Activated naive CD8-positive, alpha-beta T cell treated with anti-CD3 and anti-CD28 coated beads, Interleukin-2, amount 50 U/mL, for 24 hours (primary cell): Measurements from ENCODE around the gene EXD3.

Experiments
- ATAC-seq: fragments of 150-1000 bp; cut with Tn5 transposase; one replicate; pipeline ENCODE4 v1.10.0; 2021
- DNase-seq: peaks from one replicate; pipeline ENCODE4 v3.0.0; 2021
- H3K27ac Mint-ChIP-seq: one replicate; pipeline ENCODE4 v1.8.0; 2021; ENCODE audit warnings: mild to moderate bottlenecking, mixed read lengths
- H3K27me3 Mint-ChIP-seq: one replicate; pipeline ENCODE4 v1.8.0; 2021; ENCODE audit warnings: mixed read lengths
- H3K36me3 Mint-ChIP-seq: one replicate; pipeline ENCODE4 v1.8.0; 2021; ENCODE audit warnings: low read depth, mixed read lengths
- H3K4me1 Mint-ChIP-seq: one replicate; pipeline ENCODE4 v1.8.0; 2021; ENCODE audit warnings: mixed read lengths
- H3K4me3 Mint-ChIP-seq: one replicate; pipeline ENCODE4 v1.8.0; 2021; ENCODE audit warnings: mild to moderate bottlenecking, moderate library complexity, mixed read lengths
- H3K9me3 Mint-ChIP-seq: one replicate; pipeline ENCODE4 v1.8.0; 2021; ENCODE audit warnings: mixed read lengths

EXD3 gene

DNA sequence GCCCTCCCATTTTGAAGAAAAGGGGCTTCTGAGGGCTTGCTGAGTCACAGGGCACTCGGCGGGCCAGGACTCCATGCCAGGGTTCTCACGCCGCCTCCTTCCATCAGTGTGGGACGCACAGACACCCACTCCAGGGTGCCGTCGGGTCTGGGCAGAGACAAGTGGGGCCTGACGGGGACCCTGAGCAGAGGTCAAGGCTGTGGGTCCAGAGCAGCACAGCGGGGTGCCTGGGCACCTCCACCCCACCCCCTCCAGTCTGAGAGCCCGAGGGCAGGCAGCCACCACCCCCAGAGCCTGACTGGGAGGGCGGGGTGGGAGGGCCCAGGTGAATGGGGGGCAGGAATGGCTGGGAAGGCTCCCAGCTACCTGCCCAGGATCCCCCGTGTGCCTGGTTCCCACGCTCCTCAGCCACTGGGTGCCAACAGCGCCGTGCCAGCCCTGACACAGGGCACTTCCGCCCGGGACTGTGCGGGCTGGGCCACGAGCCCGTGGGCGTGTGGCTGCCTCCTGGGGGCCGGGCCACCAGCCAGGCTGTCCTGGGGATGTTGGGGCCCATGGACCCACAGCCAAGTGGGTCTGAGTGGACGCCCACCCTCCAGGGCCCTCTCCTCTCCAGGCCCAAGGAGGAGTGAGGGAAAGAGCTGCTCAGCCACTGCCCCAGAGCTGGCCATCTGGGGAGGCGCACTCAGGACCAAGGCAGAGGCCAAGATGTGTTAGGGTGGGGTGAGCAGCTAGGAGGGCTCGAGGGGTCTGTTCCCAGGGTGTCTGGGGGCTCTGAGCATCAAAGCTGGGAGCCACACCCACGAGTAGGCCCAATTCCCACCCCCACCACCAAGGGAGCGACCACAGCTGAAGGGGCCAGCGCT lies 110.7 kb downstream of the EXD3 start:
- Mint-ChIP-seq H3K4me3 (no peak overlapping the region), H3K9me3 (no peaks in the 10 kb centered on the region), H3K36me3 (no peaks in the 10 kb centered on the region), H3K27ac (no peak overlapping the region), H3K4me1 (no peaks in the 10 kb centered on the region), H3K27me3 (peaks cover 2% of the 10 kb centered on the region)
- DNase-seq (no peak), ATAC-seq (no peak)

DNA sequence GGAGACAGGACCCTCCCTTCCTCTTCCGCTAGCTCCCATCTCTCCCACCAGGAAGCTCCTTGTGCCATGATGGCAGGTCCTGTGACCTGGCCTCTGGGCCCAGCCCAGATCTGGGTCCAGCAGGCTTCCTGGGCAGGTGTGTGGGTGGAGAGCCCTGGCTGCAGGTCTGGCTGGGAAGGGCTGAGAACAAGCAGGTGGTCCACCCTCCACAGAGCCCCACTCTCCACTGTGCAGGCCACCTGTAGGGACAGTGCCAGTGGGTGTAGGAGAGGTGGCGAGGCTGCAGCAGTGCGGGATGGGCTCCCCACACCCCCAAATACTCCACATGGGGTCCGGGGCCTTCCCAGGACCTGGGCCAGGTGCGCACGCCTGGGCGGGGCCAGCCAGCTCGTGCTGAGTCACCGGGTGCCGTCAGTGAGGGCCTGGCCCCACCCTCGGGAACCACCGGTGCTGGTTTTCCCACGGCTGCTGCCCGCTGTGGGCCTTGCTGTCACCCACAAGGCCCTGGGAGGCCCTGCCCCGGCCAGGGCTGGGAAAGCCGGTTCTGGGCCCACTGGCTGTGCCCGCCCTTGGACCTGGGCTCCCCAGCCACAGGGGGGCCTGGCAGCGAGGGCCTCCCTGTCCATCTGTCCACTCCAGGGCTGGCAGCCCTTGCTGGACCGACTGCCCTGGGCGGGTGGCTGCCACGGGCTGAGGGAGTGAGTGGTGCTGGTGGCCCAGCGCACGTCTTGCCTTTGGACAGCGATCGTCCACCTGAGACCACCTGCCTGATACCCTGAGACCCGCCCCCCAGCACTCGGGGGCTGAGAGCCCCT lies 111.6 kb downstream of the EXD3 start:
- no peak for ATAC-seq
- no peak for DNase-seq
- Mint-ChIP-seq H3K4me3 (no peak overlapping the region), H3K27me3 (no peaks in the 10 kb centered on the region), H3K9me3 (no peaks in the 10 kb centered on the region), H3K27ac (no peak overlapping the region), H3K4me1 (peaks cover 1% of the 10 kb centered on the region), H3K36me3 (no peaks in the 10 kb centered on the region)

DNA sequence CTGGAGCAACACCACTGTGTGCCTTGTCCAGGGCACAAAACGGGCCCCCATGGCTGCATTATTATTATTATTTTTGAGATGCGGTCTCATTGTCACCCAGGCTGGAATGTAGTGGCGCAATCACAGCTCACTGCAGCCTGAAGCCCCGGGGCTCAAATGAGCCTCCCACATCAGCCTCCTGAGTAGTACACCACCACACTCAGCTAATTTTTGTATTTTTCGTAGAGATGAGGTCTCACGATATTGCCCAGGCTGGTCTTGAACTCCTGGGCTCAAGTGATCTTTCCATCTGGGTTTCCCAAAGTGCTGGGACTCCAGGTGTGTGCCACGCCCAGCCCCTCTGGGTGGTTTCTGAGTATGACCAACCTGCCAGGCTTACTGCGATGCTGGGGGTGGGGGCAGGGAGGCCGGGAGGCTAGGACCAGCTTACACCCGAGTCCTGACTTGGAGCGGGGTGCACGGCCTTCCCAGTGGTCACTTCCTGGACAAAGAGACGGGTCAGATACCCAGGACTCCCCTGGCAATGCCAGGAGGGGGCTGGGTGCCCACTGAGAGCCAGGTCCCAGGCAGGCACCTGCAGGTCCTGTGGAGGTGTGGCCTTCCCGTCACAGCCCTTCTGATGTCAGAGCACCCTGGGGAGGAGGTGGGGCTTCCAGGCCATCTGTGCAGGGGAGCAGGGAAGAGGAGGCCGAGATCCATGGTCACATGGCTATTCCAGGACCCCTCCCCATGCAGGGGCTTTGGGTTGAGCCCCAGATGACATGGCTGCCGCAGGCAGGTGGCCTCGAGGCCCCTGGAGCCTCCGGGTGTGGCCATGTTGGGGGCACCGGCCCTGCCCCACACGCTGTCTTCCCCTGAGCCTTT lies 112.5 kb downstream of the EXD3 start:
- no peaks in the 10 kb centered on the region for H3K27me3 Mint-ChIP-seq
- DNase-seq = no peak
- no peaks in the 10 kb centered on the region for H3K36me3 Mint-ChIP-seq
- H3K9me3 Mint-ChIP-seq = no peaks in the 10 kb centered on the region
- H3K4me1 Mint-ChIP-seq = peaks cover 4% of the 10 kb centered on the region
- no peak overlapping the region for H3K27ac Mint-ChIP-seq
- no peak overlapping the region for H3K4me3 Mint-ChIP-seq
- no peak for ATAC-seq

- Mint-ChIP-seq H3K4me3 (no peak overlapping the region), H3K36me3 (no peaks in the 10 kb centered on the region), H3K27me3 (no peaks in the 10 kb centered on the region), H3K27ac (no peak overlapping the region), H3K9me3 (no peaks in the 10 kb centered on the region), H3K4me1 (peaks cover 8% of the 10 kb centered on the region)
- DNase-seq (no peak), ATAC-seq (no peak)
Measured at GRCh38 chr9:137309368-137310188, 113.4 kb downstream of the EXD3 start.

DNA sequence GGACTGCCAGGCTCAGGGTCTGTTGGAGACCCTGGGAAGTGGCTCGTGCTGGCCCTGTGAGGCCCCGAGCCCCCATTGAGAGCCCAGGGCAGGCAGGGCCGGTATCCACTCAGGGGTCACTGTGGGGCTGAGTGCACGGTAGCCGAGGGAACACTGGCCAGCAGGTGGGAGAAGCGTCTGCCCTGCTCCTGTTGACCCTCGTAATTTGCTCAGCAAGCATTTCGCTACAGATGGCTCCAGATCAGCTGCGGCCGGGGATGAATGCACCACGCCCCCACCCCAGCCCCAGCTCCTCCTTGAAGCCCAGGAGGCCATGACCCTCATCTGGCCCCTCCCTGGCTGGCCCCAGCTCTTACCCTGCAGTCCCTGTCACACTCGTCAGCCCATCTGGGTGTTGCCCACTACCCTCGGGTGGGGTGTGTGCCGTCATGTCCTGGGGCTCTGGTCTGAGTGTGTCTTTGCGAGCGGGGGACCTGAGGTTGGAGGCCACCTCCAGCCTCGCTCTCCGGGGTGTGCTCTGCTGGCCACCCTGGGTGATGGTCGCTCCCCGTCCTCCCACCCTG lies 114.8 kb downstream of the EXD3 start:
- H3K4me3 Mint-ChIP-seq = no peak overlapping the region
- H3K4me1 Mint-ChIP-seq = peaks cover 11% of the 10 kb centered on the region
- no peaks in the 10 kb centered on the region for H3K36me3 Mint-ChIP-seq
- no peaks in the 10 kb centered on the region for H3K9me3 Mint-ChIP-seq
- H3K27me3 Mint-ChIP-seq = no peaks in the 10 kb centered on the region
- DNase-seq = no peak
- no peak overlapping the region for H3K27ac Mint-ChIP-seq
- no peak for ATAC-seq

GRCh38 chr9:137307255-137308056 lies 115.5 kb downstream of the EXD3 start:
- Mint-ChIP-seq H3K9me3 (no peaks in the 10 kb centered on the region), H3K36me3 (no peaks in the 10 kb centered on the region), H3K27me3 (no peaks in the 10 kb centered on the region), H3K4me3 (no peak overlapping the region), H3K4me1 (peaks cover 13% of the 10 kb centered on the region), H3K27ac (no peak overlapping the region)
- ATAC-seq = no peak
- no peak for DNase-seq

DNA sequence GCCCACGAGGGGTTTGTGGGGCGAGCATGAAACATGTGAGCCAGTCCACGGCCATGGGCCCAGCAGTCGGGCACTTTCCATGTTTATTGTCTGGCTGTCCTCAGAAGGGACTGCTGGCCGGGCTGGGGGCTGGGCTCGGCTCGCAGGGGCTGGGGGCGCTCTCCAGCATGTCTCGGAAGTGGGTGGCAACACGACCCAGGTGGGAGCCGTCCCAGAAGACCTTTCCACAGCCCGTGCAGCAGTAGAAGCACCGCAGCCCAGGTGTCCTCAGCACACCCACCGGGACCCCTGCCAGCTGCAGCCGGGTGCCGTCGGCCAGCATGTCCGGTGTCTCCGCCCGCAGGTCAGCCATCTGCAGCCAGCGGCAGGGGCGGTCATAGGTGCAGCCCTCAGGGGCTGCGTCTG lies 116.1 kb downstream of the EXD3 start:
- no peak overlapping the region for H3K27ac Mint-ChIP-seq
- H3K27me3 Mint-ChIP-seq = no peaks in the 10 kb centered on the region
- no peak overlapping the region for H3K4me3 Mint-ChIP-seq
- H3K36me3 Mint-ChIP-seq = no peaks in the 10 kb centered on the region
- peaks cover 13% of the 10 kb centered on the region for H3K4me1 Mint-ChIP-seq
- no peaks in the 10 kb centered on the region for H3K9me3 Mint-ChIP-seq
- ATAC-seq (no peak), DNase-seq (no peak)

DNA sequence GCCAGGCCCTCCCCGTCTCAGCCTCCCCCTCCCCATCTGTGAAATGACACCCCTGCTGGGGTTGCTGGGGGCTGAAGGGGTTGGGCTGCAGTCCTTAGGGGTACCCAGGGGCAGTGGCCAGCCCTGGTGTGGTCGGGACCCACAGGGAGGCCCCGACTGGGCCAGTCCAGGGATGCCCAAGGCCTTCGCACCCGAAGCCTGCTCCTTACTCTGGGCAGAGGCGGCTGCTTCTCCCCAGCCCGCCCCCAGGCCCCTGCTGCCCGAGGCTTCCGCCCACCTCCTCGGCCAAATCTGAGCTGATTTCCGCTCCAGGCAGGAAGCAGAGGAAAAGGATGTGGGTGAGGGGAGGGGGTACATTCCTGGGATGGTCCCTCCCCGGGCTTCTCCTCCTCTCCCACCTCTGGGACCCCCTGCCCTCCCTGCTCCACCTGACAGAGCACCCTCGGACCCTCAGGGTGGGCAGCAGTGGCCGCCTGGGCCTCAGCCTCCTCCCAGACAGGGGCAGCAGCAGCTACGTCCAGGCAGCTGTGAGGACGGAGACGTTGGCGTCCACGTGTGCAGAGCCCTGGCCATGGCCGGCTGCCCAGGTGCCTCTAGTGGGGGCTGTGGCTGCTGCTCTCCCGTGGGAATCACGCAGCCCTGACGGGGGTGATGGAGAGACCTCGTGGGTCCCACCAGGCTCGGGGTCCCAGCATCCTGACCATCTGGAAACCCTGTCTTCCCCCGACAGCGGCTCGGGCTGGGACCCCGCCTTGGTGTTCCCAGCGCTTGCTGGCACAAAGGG lies 116.7 kb downstream of the EXD3 start:
- Mint-ChIP-seq H3K27me3 (no peaks in the 10 kb centered on the region), H3K9me3 (no peaks in the 10 kb centered on the region), H3K4me1 (peaks cover 16% of the 10 kb centered on the region), H3K27ac (no peak overlapping the region), H3K4me3 (no peak overlapping the region), H3K36me3 (no peaks in the 10 kb centered on the region)
- no peak for ATAC-seq
- DNase-seq = no peak

GRCh38 chr9:137305798-137306065 lies 117.2 kb downstream of the EXD3 start:
- no peak overlapping the region for H3K4me3 Mint-ChIP-seq
- no peaks in the 10 kb centered on the region for H3K9me3 Mint-ChIP-seq
- peaks cover 1% of the 10 kb centered on the region for H3K36me3 Mint-ChIP-seq
- ATAC-seq (no peak), DNase-seq (no peak)
- peaks cover 2% of the 10 kb centered on the region for H3K27me3 Mint-ChIP-seq
- peaks cover 18% of the 10 kb centered on the region for H3K4me1 Mint-ChIP-seq
- no peak overlapping the region for H3K27ac Mint-ChIP-seq

- DNase-seq = peak; percentile 80
Measured at GRCh38 chr9:137305060-137305797, 117.7 kb downstream of the EXD3 start.

DNA sequence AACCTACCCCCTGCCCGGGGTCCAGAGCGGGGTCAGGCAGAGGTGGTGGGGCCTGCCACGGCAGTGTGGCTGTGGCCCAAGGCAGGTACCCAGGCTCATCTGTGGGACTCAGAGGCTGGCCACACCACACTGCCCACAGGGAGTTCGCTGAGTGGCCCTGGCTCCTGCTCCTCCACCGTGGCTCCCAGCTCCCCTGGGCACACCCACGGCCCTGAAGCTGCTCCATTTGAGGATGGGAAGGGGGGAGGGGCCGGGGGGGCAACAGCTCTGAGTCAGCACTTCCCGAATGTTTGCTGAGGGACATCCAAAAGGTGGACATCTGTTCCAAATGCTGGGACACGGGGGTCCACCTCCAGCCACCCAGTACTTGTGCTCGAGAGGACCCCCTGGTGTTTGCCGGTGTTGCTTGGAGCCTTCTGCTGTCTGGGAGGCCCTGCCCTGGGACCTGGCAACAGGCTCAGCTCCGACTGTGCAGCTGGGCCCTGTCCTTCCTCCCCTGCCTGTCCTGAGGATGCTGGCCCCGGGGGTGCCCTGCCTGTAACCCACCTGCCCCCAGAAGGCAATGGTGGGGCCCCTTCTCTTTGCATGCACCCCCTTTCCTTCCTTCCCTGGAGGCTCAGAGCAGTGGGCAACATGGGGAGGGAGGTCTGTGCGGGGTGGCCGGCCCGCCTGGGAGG lies 118.4 kb downstream of the EXD3 start:
- Mint-ChIP-seq H3K27ac (no peak overlapping the region), H3K9me3 (no peaks in the 10 kb centered on the region), H3K4me3 (no peak overlapping the region), H3K27me3 (peaks cover 8% of the 10 kb centered on the region), H3K4me1 (peaks cover 23% of the 10 kb centered on the region), H3K36me3 (peaks cover 2% of the 10 kb centered on the region)
- ATAC-seq (no peak), DNase-seq (no peak)

More at GRCh38 chr9:137305060-137305797, 117.7 kb downstream of the EXD3 start:
- ATAC-seq = peak; percentile 51
- H3K4me3 Mint-ChIP-seq = no peak overlapping the region
- H3K27ac Mint-ChIP-seq = no peak overlapping the region
- H3K9me3 Mint-ChIP-seq = no peaks in the 10 kb centered on the region
- peaks cover 4% of the 10 kb centered on the region for H3K27me3 Mint-ChIP-seq
- peaks cover 2% of the 10 kb centered on the region for H3K36me3 Mint-ChIP-seq
- peaks cover 19% of the 10 kb centered on the region for H3K4me1 Mint-ChIP-seq
